Cardiac atrium fibroblast (primary cell): Measurements from ENCODE around the gene MCTP2. TPM values are rescaled to one million over a fixed set of nuclear protein-coding genes. Genes with fewer than 3 reads are reported as not detected.

Source experiments
- total RNA-seq: library from RNA; depleted of rRNA; stranded (reverse); fragments of >200 nt; gene quantifications from 2 replicates; pipeline ENCODE4 v1.2.3, GENCODE V29; 2015

MCTP2 gene, protein sequence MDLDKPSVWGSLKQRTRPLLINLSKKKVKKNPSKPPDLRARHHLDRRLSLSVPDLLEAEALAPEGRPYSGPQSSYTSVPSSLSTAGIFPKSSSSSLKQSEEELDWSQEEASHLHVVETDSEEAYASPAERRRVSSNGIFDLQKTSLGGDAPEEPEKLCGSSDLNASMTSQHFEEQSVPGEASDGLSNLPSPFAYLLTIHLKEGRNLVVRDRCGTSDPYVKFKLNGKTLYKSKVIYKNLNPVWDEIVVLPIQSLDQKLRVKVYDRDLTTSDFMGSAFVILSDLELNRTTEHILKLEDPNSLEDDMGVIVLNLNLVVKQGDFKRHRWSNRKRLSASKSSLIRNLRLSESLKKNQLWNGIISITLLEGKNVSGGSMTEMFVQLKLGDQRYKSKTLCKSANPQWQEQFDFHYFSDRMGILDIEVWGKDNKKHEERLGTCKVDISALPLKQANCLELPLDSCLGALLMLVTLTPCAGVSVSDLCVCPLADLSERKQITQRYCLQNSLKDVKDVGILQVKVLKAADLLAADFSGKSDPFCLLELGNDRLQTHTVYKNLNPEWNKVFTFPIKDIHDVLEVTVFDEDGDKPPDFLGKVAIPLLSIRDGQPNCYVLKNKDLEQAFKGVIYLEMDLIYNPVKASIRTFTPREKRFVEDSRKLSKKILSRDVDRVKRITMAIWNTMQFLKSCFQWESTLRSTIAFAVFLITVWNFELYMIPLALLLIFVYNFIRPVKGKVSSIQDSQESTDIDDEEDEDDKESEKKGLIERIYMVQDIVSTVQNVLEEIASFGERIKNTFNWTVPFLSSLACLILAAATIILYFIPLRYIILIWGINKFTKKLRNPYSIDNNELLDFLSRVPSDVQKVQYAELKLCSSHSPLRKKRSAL
- 0.16 TPM in 1 of 2 replicates, not detected in the other for total RNA-seq

DNA sequence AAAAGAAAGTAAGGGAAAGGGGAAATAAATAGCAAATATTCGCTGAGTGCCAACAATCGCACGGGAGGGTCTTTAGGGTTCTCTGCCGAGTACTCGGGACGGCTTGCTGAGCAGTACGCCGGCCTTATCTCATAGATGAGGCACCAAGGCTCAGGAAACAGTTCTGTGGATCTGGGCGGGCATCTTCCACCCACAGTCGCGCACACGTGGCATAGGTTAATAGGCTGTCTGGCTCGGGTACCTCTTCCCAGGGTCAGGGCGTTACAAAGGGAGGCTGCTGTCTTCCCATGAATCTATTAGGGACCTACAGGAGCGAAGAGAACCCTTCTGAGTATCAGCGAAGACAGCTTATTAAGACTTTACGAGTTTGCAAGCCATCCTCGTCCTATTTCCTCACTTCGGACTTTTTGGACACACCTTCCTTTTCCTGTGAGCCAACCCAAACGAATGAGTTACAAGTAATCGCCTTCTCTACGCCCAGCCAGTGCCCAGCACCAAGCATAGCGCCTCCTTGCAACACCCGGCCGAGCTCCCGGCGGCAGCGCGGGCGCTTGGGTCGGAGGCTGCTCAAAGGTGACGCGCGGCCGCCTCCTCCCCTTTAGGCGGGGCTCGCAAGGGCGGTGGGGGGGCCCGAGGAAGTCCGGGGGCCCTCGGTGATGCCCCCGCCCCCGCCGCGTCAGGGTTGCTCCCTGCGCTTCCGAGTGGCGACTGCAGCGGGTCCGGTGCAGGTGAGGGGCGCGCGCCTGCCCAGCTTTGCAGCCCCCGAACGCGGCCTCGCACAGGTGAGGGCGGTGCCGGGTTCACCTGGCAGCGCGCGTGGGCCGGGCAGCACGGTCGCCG, at the start of gene MCTP2:
MCTP2 (plus strand) TSS at position 679 of the 840 bp plus-strand sequence. CDS start 66,705 bp downstream, outside the sequence.

